Measurements from ENCODE around the gene PRKCB. TPM values are rescaled to one million over a fixed set of nuclear protein-coding genes. Genes with fewer than 3 reads are reported as not detected.
"Not testable (repeated sequence)": the region's sequence is repeated elsewhere in the genome, so short reads cannot be mapped to it uniquely, and the experiment has no call there.

The PRKCB gene
- total and polyA plus RNA-seq, 9 donors = 0.38 to 5.0 (median 1.2) TPM

- no peak overlapping the region for H3K4me3 ChIP-seq
- intact Hi-C loops (cut with DNase I) = no loop called here
- no peaks in the 10 kb centered on the region for H3K36me3 ChIP-seq
- TF ChIP-seq EP300 (IDR thresholded peaks at IDR 0.05) (no peak), CTCF (IDR thresholded peaks at IDR 0.05) (no peak), POLR2A (IDR thresholded peaks at IDR 0.05) (no peak)
- DNase-seq = no peak
- no peaks in the 10 kb centered on the region for H3K27me3 ChIP-seq
- no peak overlapping the region for H3K27ac ChIP-seq
- H3K9me3 ChIP-seq = no peaks in the 10 kb centered on the region
- WGBS, 3 donors = 76 to 84% (median 77%) methylated on average over 7 of the region's 7 CpGs
- H3K4me1 ChIP-seq (ENCODE audit: insufficient read depth) = no peaks in the 10 kb centered on the region
These were observed 189.2 kb downstream of the PRKCB start for GRCh38 chr16:24024971-24025370.

GRCh38 chr16:24027466-24027865 lies 191.7 kb downstream of the PRKCB start:
- TF ChIP-seq POLR2A (IDR thresholded peaks at IDR 0.05) (no peak), EP300 (IDR thresholded peaks at IDR 0.05) (no peak), CTCF (IDR thresholded peaks at IDR 0.05) (no peak)
- Histone ChIP-seq H3K4me3 (no peak overlapping the region), H3K27me3 (no peaks in the 10 kb centered on the region), H3K4me1 (ENCODE audit: insufficient read depth) (no peaks in the 10 kb centered on the region), H3K9me3 (no peaks in the 10 kb centered on the region), H3K36me3 (no peaks in the 10 kb centered on the region), H3K27ac (no peak overlapping the region)
- intact Hi-C loops (cut with DNase I) = no loop called here
- DNase-seq = no peak
- 12 to 16% (median 16%) methylated on average over 8 of the region's 8 CpGs for WGBS, 3 donors

GRCh38 chr16:24029841-24030240 lies 194.1 kb downstream of the PRKCB start:
- H3K27ac ChIP-seq; H3K27me3 ChIP-seq; H3K4me1 ChIP-seq (ENCODE audit: insufficient read depth); H3K9me3 ChIP-seq; H3K4me3 ChIP-seq; DNase-seq; H3K36me3 ChIP-seq: not testable (repeated sequence)
- intact Hi-C loops (cut with DNase I) = loop anchor here in 1 of 4 donors (10.0 kb wide), 2 partner anchors 225 to 295 kb away; no protein-coding TSS in a partner anchor
- 73 to 84% (median 82%) methylated on average over 1 of the region's 1 CpG for WGBS, 3 donors

GRCh38 chr16:24035127-24035842 lies 199.5 kb downstream of the PRKCB start:
- no peaks in the 10 kb centered on the region for H3K9me3 ChIP-seq
- no peaks in the 10 kb centered on the region for H3K36me3 ChIP-seq
- no peaks in the 10 kb centered on the region for H3K27me3 ChIP-seq
- intact Hi-C loops (cut with DNase I) = loop anchor here in 1 of 4 donors (10.0 kb wide), 2 partner anchors 230 to 300 kb away; no protein-coding TSS in a partner anchor
- H3K4me1 ChIP-seq (ENCODE audit: insufficient read depth) = no peaks in the 10 kb centered on the region
- TF ChIP-seq POLR2A (IDR thresholded peaks at IDR 0.05) (no peak), CTCF (IDR thresholded peaks at IDR 0.05) (no peak), EP300 (IDR thresholded peaks at IDR 0.05) (no peak)
- WGBS, 3 donors = 57 to 72% (median 65%) methylated on average over 17 of the region's 17 CpGs
- DNase-seq = no peak
- H3K27ac ChIP-seq = no peak overlapping the region
- H3K4me3 ChIP-seq = no peak overlapping the region

GRCh38 chr16:24036038-24036543 lies 200.3 kb downstream of the PRKCB start:
- 37 to 60% (median 42%) methylated on average over 1 of the region's 1 CpG for WGBS, 3 donors
- TF ChIP-seq CTCF (IDR thresholded peaks at IDR 0.05) (no peak), EP300 (IDR thresholded peaks at IDR 0.05) (no peak), POLR2A (IDR thresholded peaks at IDR 0.05) (no peak)
- Histone ChIP-seq H3K9me3 (no peaks in the 10 kb centered on the region), H3K4me1 (ENCODE audit: insufficient read depth) (no peaks in the 10 kb centered on the region), H3K4me3 (no peak overlapping the region), H3K36me3 (no peaks in the 10 kb centered on the region), H3K27ac (no peak overlapping the region), H3K27me3 (no peaks in the 10 kb centered on the region)
- intact Hi-C loops (cut with DNase I) = loop anchor here in 1 of 4 donors (10.0 kb wide), 2 partner anchors 231 to 301 kb away; no protein-coding TSS in a partner anchor
- DNase-seq = no peak

Data from ovary (tissue), 9 donors.